Ovary (tissue), 9 donors: Measurements from ENCODE around the gene RNF114. TPM values are rescaled to one million over a fixed set of nuclear protein-coding genes. Genes with fewer than 3 reads are reported as not detected.
"Not testable (repeated sequence)": the region's sequence is repeated elsewhere in the genome, so short reads cannot be mapped to it uniquely, and the experiment has no call there.

ENCODE experiments used
- DNase-seq, 5 donors: peaks; one replicate each; pipeline ENCODE4 v3.0.0-alpha.2; 2019 to 2020
- H3K27ac ChIP-seq, 2 donors: fragments of 200-600 bp; one replicate each; pipeline versions ENCODE4 v1.5.1 to v1.8.0; 2019 to 2022
- H3K27me3 ChIP-seq: fragments of 200-600 bp; one replicate; pipeline ENCODE4 v1.8.0; 2022
- H3K36me3 ChIP-seq: fragments of 200-600 bp; sonication (generic); one replicate; pipeline ENCODE4 v1.5.1; 2019
- H3K4me1 ChIP-seq: one replicate; pipeline ENCODE4 v1.8.1; 2013; ENCODE audit warnings: mild to moderate bottlenecking, moderate library complexity; ENCODE audit not compliant: insufficient read depth
- H3K4me3 ChIP-seq: fragments of 200-600 bp; sonication (generic); one replicate; pipeline ENCODE4 v1.5.1; 2017
- H3K9me3 ChIP-seq, 2 donors: fragments of 200-600 bp in 1 of 2; sonication (generic) in 1 of 2; one replicate each; pipeline versions ENCODE4 v1.5.1 to v1.8.1; 2013 to 2019; ENCODE audit warnings: mild to moderate bottlenecking in 1 of 2, moderate library complexity in 1 of 2
- EP300 ChIP-seq: sonication (generic); formaldehyde crosslinking; IDR thresholded peaks from one replicate; pipeline ENCODE4 v1.6.1; 2017; ENCODE audit warnings: antibody characterized with exemption
- POLR2A ChIP-seq: fragments of 450-650 bp; IDR thresholded peaks from one replicate; pipeline ENCODE4 v1.6.1; 2017; ENCODE audit warnings: antibody characterized with exemption, mild to moderate bottlenecking, moderate library complexity
- WGBS, 3 donors: extraction: QIAGEN DNeasy Blood & Tissue Kit in 1 of 3; methylation state at CpG; one replicate each; pipeline versions ENCODE4 v1.1.5 to v1.1.7; 2013 to 2017; 5-methylcytosine and 5-hydroxymethylcytosine counted together
- intact Hi-C, 4 donors: fragments of 100-400 bp; cut with DNase I; formaldehyde crosslinking; loops; one replicate each; pipeline versions ENCODE4 v1.11.0 to v1.15.1; 2022 to 2023
- polyA plus RNA-seq, 2 donors: library from polyadenylated mRNA; stranded (reverse); fragments of 200-250 nt in 1 of 2; fragments of 350-450 nt in 1 of 2; fragmentation: Illumina TruSeq in 1 of 2; extraction: RNeasy Lipid Tissue Mini Kit (QIAGEN cat#74804) in 1 of 2; gene quantifications; one replicate each; pipeline ENCODE4 v1.2.3, GENCODE V29; 2013 to 2014
- total RNA-seq, 7 donors: library from RNA; depleted of rRNA in 2 of 7; stranded (reverse); fragments of >200 nt in 2 of 7; fragmentation: NEBNext Ultra II Directional in 3 of 7; extraction: Animal tissue kit (Norgen Biotek cat#: 25700) in 3 of 7; gene quantifications; one replicate each; pipeline versions ENCODE4 v1.1.0 to v1.2.4, GENCODE V29; 2016 to 2023
- TF ChIP-seq, protein P1 (sequence below), 3 donors: fragments of 450-650 bp in 2 of 3; fragments of 200-600 bp in 1 of 3; IDR thresholded peaks; one replicate each; pipeline versions ENCODE4 v1.5.1 to v1.8.0; 2016 to 2022; ENCODE audit warnings: antibody characterized with exemption in 3 of 3, mild to moderate bottlenecking in 1 of 3
- donor health status: DM: no; HTN: no; CAD: no; lungs with moderate emphysema.
- donor health status: DM: no; HTN: no; CAD: no.
- donor health status: Bipolar disorder and iron deficiency.
- donor health status: DM: yes; HTN: yes; CAD: no.
- donor health status: DM: no; HTN: no; CAD: no.
- donor health status: DM: yes; HTN: yes; CAD: no.

The RNF114 gene
- total and polyA plus RNA-seq, 9 donors: 44.2 to 186 (median 65.2) TPM

DNA sequence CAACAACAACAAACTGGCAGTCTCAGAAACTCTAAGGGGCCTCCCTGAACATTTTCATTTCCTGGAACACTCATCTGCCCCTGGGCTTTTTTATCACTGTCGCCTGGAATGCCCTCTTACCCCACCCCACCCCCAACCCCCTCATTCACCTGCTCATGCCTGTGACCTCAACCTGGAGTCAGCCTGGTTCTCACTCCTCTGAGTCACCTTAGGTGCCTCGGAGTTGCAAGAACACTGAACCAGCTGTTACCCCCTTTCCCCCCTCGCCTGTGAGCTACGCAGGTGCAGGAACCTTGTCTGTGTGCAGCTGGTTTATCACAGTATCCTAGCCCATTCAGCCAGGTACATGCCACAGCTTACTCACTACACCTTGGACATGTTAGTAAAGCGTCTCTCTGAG is 33.7 kb downstream of the RNF114 start:
- WGBS, 3 donors: 49 to 67% (median 53%) methylated on average over 5 of the region's 5 CpGs
- DNase-seq: no peak
- intact Hi-C loops: loop anchor here in 1 of 4 donors (10.0 kb wide), 1 partner anchor 205 kb away; no protein-coding TSS in a partner anchor
- TF ChIP-seq POLR2A: no peak
- TF ChIP-seq EP300: no peak
- TF ChIP-seq, protein P1, sequence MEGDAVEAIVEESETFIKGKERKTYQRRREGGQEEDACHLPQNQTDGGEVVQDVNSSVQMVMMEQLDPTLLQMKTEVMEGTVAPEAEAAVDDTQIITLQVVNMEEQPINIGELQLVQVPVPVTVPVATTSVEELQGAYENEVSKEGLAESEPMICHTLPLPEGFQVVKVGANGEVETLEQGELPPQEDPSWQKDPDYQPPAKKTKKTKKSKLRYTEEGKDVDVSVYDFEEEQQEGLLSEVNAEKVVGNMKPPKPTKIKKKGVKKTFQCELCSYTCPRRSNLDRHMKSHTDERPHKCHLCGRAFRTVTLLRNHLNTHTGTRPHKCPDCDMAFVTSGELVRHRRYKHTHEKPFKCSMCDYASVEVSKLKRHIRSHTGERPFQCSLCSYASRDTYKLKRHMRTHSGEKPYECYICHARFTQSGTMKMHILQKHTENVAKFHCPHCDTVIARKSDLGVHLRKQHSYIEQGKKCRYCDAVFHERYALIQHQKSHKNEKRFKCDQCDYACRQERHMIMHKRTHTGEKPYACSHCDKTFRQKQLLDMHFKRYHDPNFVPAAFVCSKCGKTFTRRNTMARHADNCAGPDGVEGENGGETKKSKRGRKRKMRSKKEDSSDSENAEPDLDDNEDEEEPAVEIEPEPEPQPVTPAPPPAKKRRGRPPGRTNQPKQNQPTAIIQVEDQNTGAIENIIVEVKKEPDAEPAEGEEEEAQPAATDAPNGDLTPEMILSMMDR (IDR thresholded peaks at IDR 0.05): no peak
- Histone ChIP-seq H3K9me3 (no peaks in the 10 kb centered on the region), H3K27me3 (no peaks in the 10 kb centered on the region), H3K36me3 (no peaks in the 10 kb centered on the region), H3K27ac (no peak overlapping the region), H3K4me3 (no peak overlapping the region), H3K4me1 (no peaks in the 10 kb centered on the region)

DNA sequence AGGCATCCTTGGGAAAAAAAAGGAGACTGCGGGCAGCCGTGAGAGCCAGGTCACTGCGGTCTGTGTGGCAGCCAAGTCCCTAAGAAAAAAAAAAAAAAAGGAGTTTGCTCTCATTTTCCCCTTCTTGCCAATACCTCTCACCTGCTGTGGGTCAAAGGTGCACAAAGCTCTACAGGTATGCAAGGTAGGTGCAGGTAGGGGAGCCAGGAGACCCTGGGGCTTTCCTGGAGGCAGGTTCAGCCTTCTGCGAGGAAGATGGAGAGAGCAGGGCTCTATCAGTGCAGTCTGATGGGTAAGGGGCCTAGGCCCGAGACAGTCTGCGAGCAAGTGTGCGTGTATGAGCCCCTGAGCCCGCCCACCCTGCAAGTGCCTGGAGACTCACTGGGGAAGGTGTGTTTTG is 34.3 kb downstream of the RNF114 start:
- intact Hi-C loops: loop anchor here in 1 of 4 donors (10.0 kb wide), 1 partner anchor 204 kb away; no protein-coding TSS in a partner anchor
- H3K4me3 ChIP-seq: no peak overlapping the region
- no peak for DNase-seq
- no peaks in the 10 kb centered on the region for H3K9me3 ChIP-seq
- 75 to 89% (median 87%) methylated on average over 8 of the region's 8 CpGs for WGBS, 3 donors
- no peak overlapping the region for H3K27ac ChIP-seq
- TF ChIP-seq POLR2A: no peak
- no peaks in the 10 kb centered on the region for H3K36me3 ChIP-seq
- H3K4me1 ChIP-seq: no peaks in the 10 kb centered on the region
- no peaks in the 10 kb centered on the region for H3K27me3 ChIP-seq

DNA sequence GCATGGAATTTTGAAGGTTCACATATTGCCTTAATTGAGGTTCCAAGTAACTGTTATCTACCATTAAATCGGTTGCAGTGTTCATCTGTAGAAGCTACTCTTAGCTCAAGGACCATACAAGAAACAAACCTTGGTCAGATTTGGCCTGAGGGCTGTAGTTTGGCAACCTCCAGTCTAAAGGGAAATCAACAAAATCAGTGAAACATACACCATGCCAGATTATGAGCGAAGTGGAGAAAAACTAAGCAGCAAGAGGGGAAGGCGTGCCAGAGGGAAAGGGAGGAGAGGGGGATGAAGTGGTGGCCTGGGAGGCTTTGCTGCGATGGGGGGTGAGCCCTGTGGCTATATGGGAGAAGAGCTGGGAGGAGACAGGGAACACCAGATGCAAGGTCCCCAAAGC is 37.8 kb downstream of the RNF114 start:
- H3K4me3 ChIP-seq: no peak overlapping the region
- H3K27ac ChIP-seq: no peak overlapping the region
- H3K4me1 ChIP-seq: no peaks in the 10 kb centered on the region
- H3K9me3 ChIP-seq: no peaks in the 10 kb centered on the region
- intact Hi-C loops: loop anchor here in 1 of 4 donors (10.0 kb wide), 1 partner anchor 201 kb away; no protein-coding TSS in a partner anchor
- H3K27me3 ChIP-seq: no peaks in the 10 kb centered on the region
- TF ChIP-seq POLR2A (no peak), EP300 (no peak)
- TF ChIP-seq, protein P1 (IDR thresholded peaks at IDR 0.05): no peak
- no peaks in the 10 kb centered on the region for H3K36me3 ChIP-seq
- no peak for DNase-seq
- 44 to 64% (median 46%) methylated on average over 4 of the region's 4 CpGs for WGBS, 3 donors

DNA sequence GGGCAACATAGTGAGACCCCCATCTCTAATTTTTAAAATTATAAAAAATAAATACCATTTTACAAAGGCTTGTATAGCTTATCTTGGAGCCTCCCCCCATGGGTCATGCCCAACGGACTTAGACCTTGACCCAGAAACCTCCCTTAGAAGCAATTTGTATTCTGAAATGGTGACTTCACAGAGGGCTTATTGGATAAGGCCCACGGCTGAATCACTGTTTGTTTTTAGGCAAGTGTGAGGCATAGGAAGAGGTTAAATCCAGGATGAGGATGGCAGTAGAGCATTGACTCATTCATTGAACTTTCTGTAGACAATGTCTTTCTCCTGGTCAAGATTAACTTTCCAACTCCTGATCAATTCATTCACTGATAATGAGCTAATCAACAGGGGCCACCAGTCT is 40.3 kb downstream of the RNF114 start:
- no peak for TF ChIP-seq POLR2A
- TF ChIP-seq EP300: no peak
- TF ChIP-seq, protein P1 (IDR thresholded peaks at IDR 0.05): no peak
- intact Hi-C loops: loop anchor here in 1 of 4 donors (10.0 kb wide), 1 partner anchor 198 kb away; no protein-coding TSS in a partner anchor
- no peak overlapping the region for H3K27ac ChIP-seq
- H3K27me3 ChIP-seq: no peaks in the 10 kb centered on the region
- no peak overlapping the region for H3K4me3 ChIP-seq
- no peaks in the 10 kb centered on the region for H3K9me3 ChIP-seq
- 24 to 38% (median 30%) methylated on average over 2 of the region's 2 CpGs for WGBS, 3 donors
- no peaks in the 10 kb centered on the region for H3K4me1 ChIP-seq
- DNase-seq: no peak
- H3K36me3 ChIP-seq: no peaks in the 10 kb centered on the region

DNA sequence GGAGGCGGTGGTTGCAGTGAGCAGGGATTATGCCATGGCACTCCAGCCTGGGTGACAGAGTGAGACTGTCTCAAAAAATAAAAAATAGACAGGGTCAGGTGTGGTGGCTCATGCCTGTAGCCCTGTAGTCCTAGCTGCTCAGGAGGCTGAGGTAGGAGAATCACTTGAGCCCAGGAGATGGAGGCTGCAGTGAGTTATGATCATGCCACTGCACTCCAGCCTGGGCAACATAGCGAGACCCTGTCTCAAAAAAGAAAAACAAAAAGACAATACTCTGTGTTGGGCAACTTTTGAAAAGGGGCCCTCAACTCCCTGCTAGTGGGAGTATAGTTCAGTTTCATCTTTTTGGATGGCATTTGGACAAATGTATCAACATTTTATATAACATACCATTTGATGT is 41.5 kb downstream of the RNF114 start:
- H3K9me3 ChIP-seq, DNase-seq, H3K27ac ChIP-seq, H3K36me3 ChIP-seq, H3K4me3 ChIP-seq, H3K27me3 ChIP-seq, H3K4me1 ChIP-seq: not testable (repeated sequence)
- intact Hi-C loops: loop anchor here in 3 of 4 donors (2.0 to 10.0 kb wide), 2 partner anchors 93 to 197 kb away; no protein-coding TSS in a partner anchor
- WGBS, 3 donors: 56 to 94% (median 94%) methylated on average over 2 of the region's 2 CpGs
